ENCODE data around the gene CADPS. TPM values are rescaled to one million over a fixed set of nuclear protein-coding genes. Genes with fewer than 3 reads are reported as not detected.

The CADPS gene
- total RNA-seq, 5 donors from 2014 or later (not counting 1 experiment from before 2014, with no cell fraction given) = 0.49 TPM; not detected in 4

DNA sequence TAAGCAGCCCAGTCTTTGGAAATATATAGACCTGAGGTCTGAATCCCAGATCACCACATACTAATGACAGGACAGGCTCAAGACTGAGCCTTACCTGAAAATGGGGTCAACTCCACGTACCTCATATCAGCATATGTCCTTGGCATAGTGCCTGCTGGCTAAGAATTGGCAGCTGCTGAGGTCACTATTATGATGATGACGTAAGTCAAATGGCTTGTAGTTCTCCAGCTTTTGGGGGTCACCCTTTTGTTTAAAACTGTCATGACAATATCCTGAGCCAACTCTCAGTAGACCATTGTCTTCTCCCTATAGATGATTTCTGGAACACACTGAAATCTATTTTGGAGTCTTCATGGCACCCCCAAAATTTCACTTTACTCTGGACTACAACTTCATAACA is 16.8 kb upstream of the CADPS start:
- H3K9me3 ChIP-seq = no peaks in the 10 kb centered on the region
- Mint-ChIP-seq H3K4me3 (no peak overlapping the region), H3K27me3 (no peaks in the 10 kb centered on the region), H3K36me3 (no peaks in the 10 kb centered on the region), H3K27ac (no peak overlapping the region), H3K9me3 (peaks cover 0 to 3% (median 0%) of the 10 kb centered on the region in 3 donors), H3K4me1 (no peaks in the 10 kb centered on the region)
- H3K36me3 ChIP-seq (ENCODE audit: control insufficient read depth in 2 of 2, extremely low read depth in 1 of 2, insufficient read depth in 1 of 2, low read length in 1 of 2) = no peaks in the 10 kb centered on the region
- no peaks in the 10 kb centered on the region for H3K4me1 ChIP-seq (ENCODE audit: control insufficient read depth in 1 of 2, extremely low read depth in 1 of 2, insufficient read depth in 2 of 2, low read length in 2 of 2)
- H3K4me3 ChIP-seq (ENCODE audit: control insufficient read depth in 1 of 2, extremely low read depth in 1 of 2, low read length in 1 of 2) = no peak overlapping the region
- ChIA-PET POLR2A (interaction anchor here in 1 of 2 donors (0.8 kb wide), 1 partner anchor 40 kb away, joined by 3 read pairs; no protein-coding TSS in a partner anchor), CTCF (no interaction called here)
- H3K27ac ChIP-seq (ENCODE audit: low read length) = no peak overlapping the region
- WGBS (ENCODE audit: insufficient coverage) = 80% methylated on average over 2 of the region's 2 CpGs
- ATAC-seq (replicated peaks in 1 of 4) = no peak
- H3K27me3 ChIP-seq (replicated peaks in 1 of 2; ENCODE audit: control insufficient read depth in 2 of 2, extremely low read depth in 1 of 2, insufficient read depth in 2 of 2, low read length in 1 of 2) = no peaks in the 10 kb centered on the region
- DNase-seq = no peak

DNA sequence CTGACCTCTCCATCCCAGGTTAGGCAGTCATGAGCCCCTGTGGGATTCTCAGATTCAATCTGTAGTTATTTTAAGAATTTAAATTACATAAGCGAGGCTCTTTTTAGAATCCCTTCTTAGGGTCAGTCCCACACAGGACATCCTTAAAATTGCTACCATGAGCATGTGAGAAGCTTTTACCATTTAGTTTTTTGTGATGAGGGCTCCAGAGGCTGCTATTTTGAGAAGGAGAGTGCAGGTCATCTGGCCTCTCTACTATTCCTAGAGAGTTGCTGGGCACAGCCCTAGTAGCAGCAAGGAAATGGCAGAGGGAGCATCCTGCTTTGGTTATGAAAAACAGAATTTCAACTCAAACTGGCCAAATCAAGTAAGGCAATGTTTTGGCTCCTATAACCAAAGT is 13.6 kb upstream of the CADPS start:
- H3K27me3 Mint-ChIP-seq = peaks cover 0 to 4% of the 10 kb centered on the region in 2 donors
- Histone ChIP-seq H3K27ac (ENCODE audit: low read length) (no peak overlapping the region), H3K36me3 (ENCODE audit: control insufficient read depth in 2 of 2, extremely low read depth in 1 of 2, insufficient read depth in 1 of 2, low read length in 1 of 2) (no peaks in the 10 kb centered on the region), H3K4me1 (ENCODE audit: control insufficient read depth in 1 of 2, extremely low read depth in 1 of 2, insufficient read depth in 2 of 2, low read length in 2 of 2) (no peaks in the 10 kb centered on the region), H3K9me3 (no peaks in the 10 kb centered on the region), H3K4me3 (ENCODE audit: control insufficient read depth in 1 of 2, extremely low read depth in 1 of 2, low read length in 1 of 2) (no peak overlapping the region), H3K27me3 (replicated peaks in 1 of 2; ENCODE audit: control insufficient read depth in 2 of 2, extremely low read depth in 1 of 2, insufficient read depth in 2 of 2, low read length in 1 of 2) (no peaks in the 10 kb centered on the region)
- peaks cover 4 to 8% (median 4%) of the 10 kb centered on the region in 3 donors for H3K9me3 Mint-ChIP-seq
- DNase-seq (no peak), ATAC-seq (replicated peaks in 1 of 4) (no peak)
- ChIA-PET CTCF (no interaction called here), POLR2A (no interaction called here)
- H3K4me1 Mint-ChIP-seq = no peaks in the 10 kb centered on the region
- no peak overlapping the region for H3K27ac Mint-ChIP-seq
- H3K36me3 Mint-ChIP-seq = no peaks in the 10 kb centered on the region
- H3K4me3 Mint-ChIP-seq = no peak overlapping the region
- WGBS (ENCODE audit: insufficient coverage) = no CpG with 5 or more reads among the region's 1 CpG

DNA sequence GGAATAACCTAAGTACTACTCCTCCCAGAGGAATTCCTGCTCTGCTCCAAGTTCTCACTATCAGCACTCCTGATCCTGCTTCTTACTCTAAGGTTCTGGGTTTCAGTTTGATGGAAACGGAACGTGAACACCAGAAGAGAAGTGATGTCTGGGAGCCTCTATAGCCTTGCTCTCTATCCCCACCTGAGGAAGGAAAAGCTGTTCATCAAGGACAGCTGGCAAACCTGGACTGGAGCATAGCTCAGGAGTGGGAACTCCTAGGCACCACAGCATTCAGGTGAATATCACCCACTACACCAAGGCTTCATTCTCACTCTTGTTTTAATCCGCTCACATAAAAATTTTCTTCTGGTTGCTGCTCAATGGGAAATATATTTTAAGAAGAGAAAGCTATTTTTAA is 13.0 kb upstream of the CADPS start:
- DNase-seq = no peak
- peaks cover 4 to 8% (median 4%) of the 10 kb centered on the region in 3 donors for H3K9me3 Mint-ChIP-seq
- no peaks in the 10 kb centered on the region for H3K4me1 Mint-ChIP-seq
- H3K4me3 Mint-ChIP-seq = no peak overlapping the region
- no CpG with 5 or more reads among the region's 3 CpGs for WGBS (ENCODE audit: insufficient coverage)
- no peak overlapping the region for H3K27ac ChIP-seq (ENCODE audit: low read length)
- H3K36me3 Mint-ChIP-seq = no peaks in the 10 kb centered on the region
- H3K27me3 Mint-ChIP-seq = peaks cover 0 to 4% of the 10 kb centered on the region in 2 donors
- ChIA-PET CTCF (no interaction called here), POLR2A (no interaction called here)
- H3K27ac Mint-ChIP-seq = no peak overlapping the region
- no peaks in the 10 kb centered on the region for H3K4me1 ChIP-seq (ENCODE audit: control insufficient read depth in 1 of 2, extremely low read depth in 1 of 2, insufficient read depth in 2 of 2, low read length in 2 of 2)
- H3K36me3 ChIP-seq (ENCODE audit: control insufficient read depth in 2 of 2, extremely low read depth in 1 of 2, insufficient read depth in 1 of 2, low read length in 1 of 2) = no peaks in the 10 kb centered on the region
- H3K9me3 ChIP-seq = no peaks in the 10 kb centered on the region
- H3K4me3 ChIP-seq (ENCODE audit: control insufficient read depth in 1 of 2, extremely low read depth in 1 of 2, low read length in 1 of 2) = no peak overlapping the region
- no peak for ATAC-seq (replicated peaks in 1 of 4)
- no peaks in the 10 kb centered on the region for H3K27me3 ChIP-seq (replicated peaks in 1 of 2; ENCODE audit: control insufficient read depth in 2 of 2, extremely low read depth in 1 of 2, insufficient read depth in 2 of 2, low read length in 1 of 2)

DNA sequence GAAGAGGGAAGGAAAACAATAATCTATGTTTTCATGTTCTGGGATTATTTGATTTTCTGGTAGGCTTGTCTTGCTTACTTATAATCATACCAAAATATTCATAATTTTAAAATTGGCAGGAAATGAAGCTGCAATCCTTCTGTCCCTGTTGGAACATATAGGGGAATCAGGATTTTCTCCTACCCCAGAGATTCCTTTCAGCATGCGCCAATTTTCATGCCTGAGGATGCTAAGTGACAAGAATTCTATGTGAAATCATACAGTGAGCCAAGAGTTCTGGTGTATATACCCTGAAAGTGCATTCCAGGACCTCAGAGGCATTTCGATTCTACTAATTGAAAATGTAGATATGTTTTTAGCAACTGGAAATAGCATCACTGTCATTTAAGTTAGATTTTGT is 9.9 kb upstream of the CADPS start:
- H3K4me3 ChIP-seq (ENCODE audit: control insufficient read depth in 1 of 2, extremely low read depth in 1 of 2, low read length in 1 of 2) = no peak overlapping the region
- Mint-ChIP-seq H3K4me3 (no peak overlapping the region), H3K9me3 (peaks cover 8 to 14% (median 8%) of the 10 kb centered on the region in 3 donors), H3K27me3 (peaks cover 5 to 7% of the 10 kb centered on the region in 2 donors), H3K4me1 (no peaks in the 10 kb centered on the region), H3K27ac (no peak overlapping the region), H3K36me3 (no peaks in the 10 kb centered on the region)
- no peaks in the 10 kb centered on the region for H3K9me3 ChIP-seq
- CTCF ChIA-PET = no interaction called here
- H3K27ac ChIP-seq (ENCODE audit: low read length) = no peak overlapping the region
- ATAC-seq (replicated peaks in 1 of 4) (no peak), DNase-seq (no peak)
- 50% methylated on average over 1 of the region's 2 CpGs for WGBS (ENCODE audit: insufficient coverage)
- POLR2A ChIA-PET = no interaction called here
- H3K27me3 ChIP-seq (replicated peaks in 1 of 2; ENCODE audit: control insufficient read depth in 2 of 2, extremely low read depth in 1 of 2, insufficient read depth in 2 of 2, low read length in 1 of 2) = no peaks in the 10 kb centered on the region
- no peaks in the 10 kb centered on the region for H3K4me1 ChIP-seq (ENCODE audit: control insufficient read depth in 1 of 2, extremely low read depth in 1 of 2, insufficient read depth in 2 of 2, low read length in 2 of 2)
- no peaks in the 10 kb centered on the region for H3K36me3 ChIP-seq (ENCODE audit: control insufficient read depth in 2 of 2, extremely low read depth in 1 of 2, insufficient read depth in 1 of 2, low read length in 1 of 2)

DNA sequence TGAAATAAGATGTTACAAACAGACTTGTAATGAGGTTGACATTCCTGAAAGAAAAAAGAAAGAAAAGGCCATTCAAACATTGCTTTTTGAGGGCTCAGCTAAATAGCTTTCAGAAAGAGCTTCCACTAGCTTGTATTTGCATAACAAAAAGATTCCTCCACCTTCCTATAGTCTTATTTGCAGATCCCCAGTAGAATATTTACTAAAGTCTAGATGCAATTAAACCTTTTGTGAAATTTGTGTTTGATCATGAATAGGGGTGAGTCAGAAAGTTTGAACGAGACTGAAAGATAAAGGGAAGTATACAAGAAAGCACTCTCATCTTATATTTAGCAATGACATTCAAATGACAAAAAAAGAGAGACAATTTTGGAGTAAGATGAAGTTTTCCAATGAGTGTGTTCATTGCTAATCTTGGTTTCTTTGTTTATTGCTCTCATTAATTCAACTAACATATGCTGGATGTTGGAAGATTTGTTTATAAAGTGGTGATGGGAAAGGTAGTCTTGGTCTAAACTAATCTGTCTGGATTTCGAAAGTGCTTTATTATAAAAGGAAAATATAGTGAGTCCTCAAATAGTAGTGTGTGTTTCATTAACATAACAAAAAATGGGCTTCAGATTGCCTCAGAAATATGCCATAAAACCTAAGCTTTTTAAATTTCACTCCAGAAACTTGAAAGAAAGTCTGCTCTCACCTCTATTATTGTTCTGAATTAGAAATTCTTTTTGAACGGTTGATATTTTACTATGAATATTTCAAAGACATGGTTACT is 9.1 kb upstream of the CADPS start:
- ATAC-seq (replicated peaks in 1 of 4) (no peak), DNase-seq (no peak)
- POLR2A ChIA-PET = no interaction called here
- Histone ChIP-seq H3K9me3 (no peaks in the 10 kb centered on the region), H3K4me1 (ENCODE audit: control insufficient read depth in 1 of 2, extremely low read depth in 1 of 2, insufficient read depth in 2 of 2, low read length in 2 of 2) (no peaks in the 10 kb centered on the region), H3K4me3 (ENCODE audit: control insufficient read depth in 1 of 2, extremely low read depth in 1 of 2, low read length in 1 of 2) (no peak overlapping the region), H3K27me3 (replicated peaks in 1 of 2; ENCODE audit: control insufficient read depth in 2 of 2, extremely low read depth in 1 of 2, insufficient read depth in 2 of 2, low read length in 1 of 2) (no peaks in the 10 kb centered on the region), H3K36me3 (ENCODE audit: control insufficient read depth in 2 of 2, extremely low read depth in 1 of 2, insufficient read depth in 1 of 2, low read length in 1 of 2) (no peaks in the 10 kb centered on the region), H3K27ac (ENCODE audit: low read length) (no peak overlapping the region)
- no CpG with 5 or more reads among the region's 3 CpGs for WGBS (ENCODE audit: insufficient coverage)
- Mint-ChIP-seq H3K27me3 (peaks cover 5 to 9% of the 10 kb centered on the region in 2 donors), H3K4me3 (no peak overlapping the region), H3K27ac (no peak overlapping the region), H3K36me3 (no peaks in the 10 kb centered on the region), H3K9me3 (peaks cover 5 to 14% (median 8%) of the 10 kb centered on the region in 3 donors), H3K4me1 (no peaks in the 10 kb centered on the region)
- CTCF ChIA-PET = no interaction called here

DNA sequence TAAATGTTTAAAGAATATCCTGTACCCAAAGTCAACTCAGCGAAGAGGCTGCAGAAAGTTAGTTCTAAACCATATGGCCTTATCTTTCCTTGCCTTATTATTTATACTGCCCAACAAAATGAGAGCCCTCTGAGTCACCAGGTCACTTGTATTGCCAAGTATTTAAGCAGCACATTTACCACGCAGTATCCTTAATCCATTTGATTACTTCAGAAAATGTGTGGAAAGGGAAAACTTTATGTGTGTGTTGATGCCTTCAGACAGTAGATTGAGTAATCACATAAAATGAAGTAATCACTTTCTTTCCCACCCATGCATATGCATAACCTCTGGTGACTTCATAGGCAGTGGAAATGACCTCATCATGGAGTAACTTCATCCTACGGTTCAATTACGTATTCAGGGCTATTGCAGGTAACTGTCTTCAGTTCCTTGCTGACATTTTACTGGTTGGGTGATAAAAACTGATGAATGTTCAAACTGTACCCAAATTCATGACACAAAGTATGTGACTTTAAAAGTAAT is 7.5 kb upstream of the CADPS start:
- Histone ChIP-seq H3K27me3 (replicated peaks in 1 of 2; ENCODE audit: control insufficient read depth in 2 of 2, extremely low read depth in 1 of 2, insufficient read depth in 2 of 2, low read length in 1 of 2) (no peaks in the 10 kb centered on the region), H3K9me3 (no peaks in the 10 kb centered on the region), H3K27ac (ENCODE audit: low read length) (no peak overlapping the region), H3K4me3 (ENCODE audit: control insufficient read depth in 1 of 2, extremely low read depth in 1 of 2, low read length in 1 of 2) (no peak overlapping the region), H3K4me1 (ENCODE audit: control insufficient read depth in 1 of 2, extremely low read depth in 1 of 2, insufficient read depth in 2 of 2, low read length in 2 of 2) (no peaks in the 10 kb centered on the region), H3K36me3 (ENCODE audit: control insufficient read depth in 2 of 2, extremely low read depth in 1 of 2, insufficient read depth in 1 of 2, low read length in 1 of 2) (no peaks in the 10 kb centered on the region)
- Mint-ChIP-seq H3K9me3 (peaks cover 5 to 14% (median 13%) of the 10 kb centered on the region in 3 donors), H3K27me3 (peaks cover 5 to 9% of the 10 kb centered on the region in 2 donors), H3K27ac (no peak overlapping the region), H3K4me3 (no peak overlapping the region), H3K36me3 (no peaks in the 10 kb centered on the region), H3K4me1 (no peaks in the 10 kb centered on the region)
- ATAC-seq (replicated peaks in 1 of 4) (no peak), DNase-seq (no peak)
- CTCF ChIA-PET = no interaction called here
- POLR2A ChIA-PET = no interaction called here
- no CpG with 5 or more reads among the region's 4 CpGs for WGBS (ENCODE audit: insufficient coverage)

Data from T-cell (primary cell).